Mesenchymal stem cell (in vitro differentiated cells and primary cell): Measurements from ENCODE around the gene LMBR1.
"Not testable (repeated sequence)": the region's sequence is repeated elsewhere in the genome, so short reads cannot be mapped to it uniquely, and the experiment has no call there.

ENCODE experiments used
- DNase-seq: peaks from one replicate; pipeline ENCODE4 v3.0.0-alpha.2; 2013
- H2AFZ ChIP-seq: one replicate; pipeline ENCODE4 v1.6.1; 2013; ENCODE audit warnings: low read depth, mild to moderate bottlenecking, control low read depth, inconsistent platforms, low read length, moderate library complexity
- H2AK5ac ChIP-seq: 2 replicates; pipeline ENCODE4 v1.6.1; 2013; ENCODE audit warnings: low read length, moderate library complexity, mild to moderate bottlenecking, inconsistent platforms; ENCODE audit not compliant: severe bottlenecking
- H2BK120ac ChIP-seq: one replicate; pipeline ENCODE4 v1.6.1; 2013; ENCODE audit warnings: low read depth, mild to moderate bottlenecking, inconsistent platforms, low read length, moderate library complexity
- H2BK12ac ChIP-seq, 2 experiments: one replicate each; pipeline ENCODE4 v1.6.1; 2013; ENCODE audit warnings: inconsistent platforms in 2 of 2, low read length in 2 of 2, mild to moderate bottlenecking in 2 of 2, moderate library complexity in 2 of 2, control low read depth in 1 of 2
- H2BK15ac ChIP-seq: one replicate; pipeline ENCODE4 v1.6.1; 2013; ENCODE audit warnings: mild to moderate bottlenecking, low read depth, inconsistent platforms; ENCODE audit not compliant: poor library complexity, severe bottlenecking
- H2BK5ac ChIP-seq: 2 replicates; pipeline ENCODE4 v1.6.1; 2013; ENCODE audit warnings: low read depth, mild to moderate bottlenecking, low read length, control low read depth, inconsistent platforms; ENCODE audit not compliant: poor library complexity, severe bottlenecking
- H3K14ac ChIP-seq, 2 experiments: one replicate each; pipeline ENCODE4 v1.6.1; 2013; ENCODE audit warnings: inconsistent platforms in 2 of 2, low read length in 2 of 2, control low read depth in 1 of 2, mild to moderate bottlenecking in 1 of 2, moderate library complexity in 1 of 2
- H3K18ac ChIP-seq, 2 experiments: one replicate each; pipeline ENCODE4 v1.6.1; 2013; ENCODE audit warnings: inconsistent platforms in 2 of 2, low read length in 2 of 2, control low read depth in 1 of 2, low read depth in 1 of 2, mild to moderate bottlenecking in 1 of 2
- H3K23ac ChIP-seq, 2 experiments: one replicate each; pipeline ENCODE4 v1.6.1; 2013; ENCODE audit warnings: inconsistent platforms in 2 of 2, low read length in 2 of 2, mild to moderate bottlenecking in 2 of 2, moderate library complexity in 2 of 2, control low read depth in 1 of 2
- H3K27ac ChIP-seq: 2 replicates; pipeline ENCODE4 v1.5.1; 2013; ENCODE audit warnings: mild to moderate bottlenecking, moderate library complexity, low read length, control low read depth, inconsistent platforms; ENCODE audit not compliant: poor library complexity, severe bottlenecking
- H3K27me3 ChIP-seq, 2 experiments: 2 replicates each; pipeline versions ENCODE4 v1.6.1 to v1.7.0; 2013; ENCODE audit warnings: low read length in 2 of 2, mild to moderate bottlenecking in 2 of 2, moderate library complexity in 2 of 2, control low read depth in 1 of 2, inconsistent platforms in 1 of 2; ENCODE audit not compliant: control insufficient read depth in 1 of 2, insufficient read depth in 1 of 2
- H3K36me3 ChIP-seq, 2 experiments: 2 replicates each; pipeline versions ENCODE4 v1.6.1 to v1.7.0; 2013; ENCODE audit warnings: low read length in 2 of 2, control low read depth in 1 of 2, inconsistent platforms in 1 of 2, low read depth in 1 of 2, mild to moderate bottlenecking in 1 of 2; ENCODE audit not compliant: insufficient read depth in 2 of 2, control insufficient read depth in 1 of 2
- H3K4ac ChIP-seq, 2 experiments: one replicate each; pipeline ENCODE4 v1.6.1; 2013; ENCODE audit warnings: inconsistent platforms in 2 of 2, low read length in 2 of 2, mild to moderate bottlenecking in 2 of 2, moderate library complexity in 2 of 2, control low read depth in 1 of 2, low read depth in 1 of 2
- H3K4me1 ChIP-seq: 2 replicates; pipeline ENCODE4 v1.6.1; 2013; ENCODE audit warnings: low read depth, low read length, control low read depth; ENCODE audit not compliant: control insufficient read depth, insufficient read depth
- H3K4me2 ChIP-seq: 2 replicates; pipeline ENCODE4 v1.6.1; 2013; ENCODE audit warnings: low read length, mild to moderate bottlenecking, inconsistent platforms; ENCODE audit not compliant: poor library complexity, severe bottlenecking
- H3K4me3 ChIP-seq, 2 experiments: 2 replicates each; pipeline versions ENCODE4 v1.5.1 to v1.7.0; 2013; ENCODE audit warnings: low read length in 2 of 2, mild to moderate bottlenecking in 2 of 2, control low read depth in 1 of 2, low read depth in 1 of 2; ENCODE audit not compliant: insufficient read depth in 1 of 2
- H3K79me1 ChIP-seq: replicated peaks from 2 replicates; pipeline ENCODE4 v1.6.1; 2013; ENCODE audit warnings: mild to moderate bottlenecking, control low read depth, low read length, inconsistent platforms; ENCODE audit not compliant: poor library complexity, severe bottlenecking
- H3K9ac ChIP-seq: 2 replicates; pipeline ENCODE4 v1.7.0; 2013; ENCODE audit warnings: mild to moderate bottlenecking, low read length, moderate library complexity
- H3K9me3 ChIP-seq: 2 replicates; pipeline ENCODE4 v1.7.0; 2013; ENCODE audit warnings: mild to moderate bottlenecking, low read length; ENCODE audit not compliant: control insufficient read depth
- H4K8ac ChIP-seq: one replicate; pipeline ENCODE4 v1.6.1; 2013; ENCODE audit warnings: inconsistent platforms, mild to moderate bottlenecking, low read length, moderate library complexity
- H4K91ac ChIP-seq: one replicate; pipeline ENCODE4 v1.6.1; 2013; ENCODE audit warnings: mild to moderate bottlenecking, low read length, inconsistent platforms
- WGBS: methylation state at CpG from one replicate; pipeline ENCODE4 v1.1.7; 2013; ENCODE audit warnings: mixed read lengths; 5-methylcytosine and 5-hydroxymethylcytosine counted together

The LMBR1 gene

GRCh38 chr7:156860099-156860498, 32.9 kb downstream of the LMBR1 start:
- H2BK120ac ChIP-seq, H2BK5ac ChIP-seq, H3K9ac ChIP-seq, H3K27me3 ChIP-seq, H3K23ac ChIP-seq, H2BK15ac ChIP-seq, H3K27ac ChIP-seq, H3K4me1 ChIP-seq, DNase-seq, H2BK12ac ChIP-seq, H2AK5ac ChIP-seq, H3K4me3 ChIP-seq, H4K8ac ChIP-seq, H3K14ac ChIP-seq, H3K4me2 ChIP-seq, H4K91ac ChIP-seq, H3K36me3 ChIP-seq, H2AFZ ChIP-seq, H3K18ac ChIP-seq, H3K4ac ChIP-seq: not testable (repeated sequence)
- peaks cover 29% of the 10 kb centered on the region for H3K79me1 ChIP-seq
- WGBS: 99% methylated on average over 8 of the region's 8 CpGs
- peaks cover 27% of the 10 kb centered on the region for H3K9me3 ChIP-seq

DNA sequence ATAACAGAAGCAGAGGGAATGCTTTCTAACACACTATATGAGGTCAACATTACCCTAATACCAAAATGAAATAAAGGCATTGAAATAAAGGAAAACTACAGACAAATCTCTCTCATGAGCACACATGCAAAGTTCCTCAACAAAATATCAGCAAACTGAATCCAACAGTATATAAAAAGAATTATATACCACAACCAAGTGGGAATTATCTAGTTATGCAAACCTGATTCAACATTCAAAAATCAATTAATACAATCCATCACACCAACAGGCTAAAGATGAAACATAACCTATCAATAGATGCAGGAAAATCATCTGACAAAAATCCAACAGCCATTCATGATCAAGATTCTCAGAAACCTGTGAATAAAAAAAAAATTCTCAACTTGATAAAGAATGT, 34.5 kb downstream of the LMBR1 start:
- Histone ChIP-seq H3K4ac (no peak overlapping the region), H4K8ac (no peak overlapping the region), H3K36me3 (peaks cover 7 to 9% of the 10 kb centered on the region in 2 experiments), H3K18ac (no peak overlapping the region), H2AK5ac (no peak overlapping the region), H2BK12ac (no peak overlapping the region), H2BK120ac (no peak overlapping the region), H2BK15ac (no peak overlapping the region), H3K9ac (no peak overlapping the region), H3K27ac (no peak overlapping the region), H3K4me2 (no peak overlapping the region), H2AFZ (no peak overlapping the region), H3K4me1 (no peaks in the 10 kb centered on the region), H2BK5ac (no peak overlapping the region), H3K27me3 (no peaks in the 10 kb centered on the region), H3K9me3 (peaks cover 35% of the 10 kb centered on the region), H3K4me3 (no peak overlapping the region), H4K91ac (no peak overlapping the region), H3K14ac (no peak overlapping the region), H3K79me1 (peaks cover 33% of the 10 kb centered on the region), H3K23ac (no peak overlapping the region)
- no peak for DNase-seq

- Histone ChIP-seq H3K4ac (no peak overlapping the region), H2AK5ac (no peak overlapping the region), H3K36me3 (peaks cover 7% of the 10 kb centered on the region in 2 experiments), H3K4me2 (no peak overlapping the region), H2BK5ac (no peak overlapping the region), H3K4me1 (no peaks in the 10 kb centered on the region), H2AFZ (no peak overlapping the region), H3K9ac (no peak overlapping the region), H3K27me3 (no peaks in the 10 kb centered on the region), H3K27ac (no peak overlapping the region), H4K91ac (no peak overlapping the region), H3K79me1 (peaks cover 33% of the 10 kb centered on the region), H3K18ac (no peak overlapping the region), H3K9me3 (peaks cover 35% of the 10 kb centered on the region), H2BK12ac (no peak overlapping the region), H3K14ac (no peak overlapping the region), H3K23ac (no peak overlapping the region), H2BK120ac (no peak overlapping the region), H2BK15ac (no peak overlapping the region), H4K8ac (no peak overlapping the region), H3K4me3 (no peak overlapping the region)
- no CpG with 5 or more reads among the region's 1 CpG for WGBS
- no peak for DNase-seq
These were observed 35.2 kb downstream of the LMBR1 start for GRCh38 chr7:156857757-156858156.

DNA sequence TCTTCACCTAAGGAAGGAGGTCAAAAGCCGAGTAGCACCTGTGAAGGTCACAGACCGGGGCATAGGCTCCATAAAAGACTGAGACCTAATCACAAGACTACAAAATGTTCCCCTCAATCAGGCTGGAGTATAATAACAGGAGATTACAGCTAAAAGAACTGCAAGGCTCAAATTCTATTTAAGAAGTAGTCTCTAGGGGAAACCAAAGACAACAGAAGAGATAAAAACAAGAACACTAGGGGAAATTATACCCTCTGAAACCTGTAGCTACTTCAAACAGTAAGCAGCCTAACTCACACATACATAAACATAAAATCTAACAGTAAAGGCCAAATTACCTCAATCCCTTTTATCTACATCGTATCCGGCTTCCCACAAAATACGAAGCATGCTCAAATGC, 38.3 kb downstream of the LMBR1 start:
- Histone ChIP-seq H3K14ac (no peak overlapping the region), H3K27me3 (no peaks in the 10 kb centered on the region), H3K9ac (no peak overlapping the region), H3K4ac (no peak overlapping the region), H3K36me3 (no peaks in the 10 kb centered on the region), H3K79me1 (peaks cover 23% of the 10 kb centered on the region), H3K4me1 (no peaks in the 10 kb centered on the region), H3K4me2 (no peak overlapping the region), H2BK5ac (no peak overlapping the region), H2BK15ac (no peak overlapping the region), H4K8ac (no peak overlapping the region), H2BK12ac (no peak overlapping the region), H3K9me3 (peaks cover 32% of the 10 kb centered on the region), H3K23ac (no peak overlapping the region), H2AFZ (no peak overlapping the region), H4K91ac (no peak overlapping the region), H3K18ac (no peak overlapping the region), H2BK120ac (no peak overlapping the region), H3K4me3 (no peak overlapping the region), H3K27ac (no peak overlapping the region), H2AK5ac (no peak overlapping the region)
- WGBS: 94% methylated on average over 2 of the region's 5 CpGs
- DNase-seq: no peak
